Hematopoietic multipotent progenitor cell treated with erythropoietin and hydrocortisone succinate and interleukin-3 and kit ligand, for 6 days (in vitro differentiated cells): ENCODE data around the gene SLC22A31.
"Not testable (repeated sequence)": the region's sequence is repeated elsewhere in the genome, so short reads cannot be mapped to it uniquely, and the experiment has no call there.

ENCODE experiments used
- DNase-seq: peaks from one replicate; pipeline ENCODE4 v3.0.0-alpha.2; 2015

SLC22A31 gene

GRCh38 chr16:89178453-89179147 lies 21.7 kb downstream of the SLC22A31 start:
- no peak for DNase-seq

GRCh38 chr16:89177501-89177900 lies 22.8 kb downstream of the SLC22A31 start:
- no peak for DNase-seq

- no peak for DNase-seq
Observed at GRCh38 chr16:89176717-89177116, 23.6 kb downstream of the SLC22A31 start.

- no peak for DNase-seq
Observed at GRCh38 chr16:89176147-89176690, 24.1 kb downstream of the SLC22A31 start.

GRCh38 chr16:89175280-89176146 lies 24.8 kb downstream of the SLC22A31 start:
- DNase-seq: no peak

- no peak for DNase-seq
Observed at GRCh38 chr16:89174877-89175276, 25.5 kb downstream of the SLC22A31 start.

- no peak for DNase-seq
Observed at GRCh38 chr16:89174055-89174827, 26.1 kb downstream of the SLC22A31 start.

GRCh38 chr16:89173174-89173921 lies 27.0 kb downstream of the SLC22A31 start:
- no peak for DNase-seq

- no peak for DNase-seq
Observed at GRCh38 chr16:89172528-89173173, 27.7 kb downstream of the SLC22A31 start.

- no peak for DNase-seq
Observed at GRCh38 chr16:89172171-89172527, 28.2 kb downstream of the SLC22A31 start.

GRCh38 chr16:89171216-89172170 lies 28.8 kb downstream of the SLC22A31 start, which contains the start of gene CDH15:
TSS of gene CDH15 (plus strand) at chr16:89171748. CDS start at chr16:89171832, 84 bp downstream.
- peak; percentile 97 for DNase-seq

- no peak for DNase-seq
Observed at GRCh38 chr16:89170346-89171215, 29.8 kb downstream of the SLC22A31 start.

- no peak for DNase-seq
Observed at GRCh38 chr16:89169778-89170177, 30.6 kb downstream of the SLC22A31 start.

GRCh38 chr16:89168381-89169189 lies 31.8 kb downstream of the SLC22A31 start:
- DNase-seq: no peak

- peak; percentile 93 for DNase-seq
Observed at GRCh38 chr16:89167425-89167941, 32.9 kb downstream of the SLC22A31 start.

GRCh38 chr16:89166696-89167424 lies 33.5 kb downstream of the SLC22A31 start:
- no peak for DNase-seq

GRCh38 chr16:89165681-89165979 lies 34.7 kb downstream of the SLC22A31 start:
- DNase-seq: not testable (repeated sequence)
